Body of pancreas (tissue), 4 donors: ENCODE measurements around the gene OR5B21. TPM values are rescaled to one million over a fixed set of nuclear protein-coding genes. Genes with fewer than 3 reads are reported as not detected.

Source experiments
- ATAC-seq: fragments of 150-250 bp; one replicate; pipeline ENCODE4 v1.9.1; 2016
- DNase-seq, 4 donors: peaks; one replicate each; pipeline ENCODE4 v3.0.0-alpha.2; 2019
- H3K27ac ChIP-seq, 4 donors: fragments of 200-600 bp; sonication (generic); 1 replicate in 3 of 4; 2 replicates in 1 of 4; pipeline versions ENCODE4 v1.5.1 to v1.6.1; 2016 to 2019; ENCODE audit warnings: mild to moderate bottlenecking in 1 of 4, mixed read lengths in 1 of 4, moderate library complexity in 1 of 4
- H3K27me3 ChIP-seq, 2 donors: fragments of 200-600 bp; sonication (generic); one replicate each; pipeline ENCODE4 v1.6.0; 2016; ENCODE audit warnings: mild to moderate bottlenecking in 1 of 2
- H3K36me3 ChIP-seq, 2 donors: fragments of 200-600 bp; sonication (generic); replicated peaks in 1 of 2; 2 replicates each; pipeline ENCODE4 v1.5.1; 2016; ENCODE audit warnings: low read depth in 2 of 2; ENCODE audit not compliant: insufficient read depth in 1 of 2
- H3K4me1 ChIP-seq: fragments of 200-600 bp; sonication (generic); one replicate; pipeline ENCODE4 v1.6.0; 2016
- H3K4me3 ChIP-seq, 2 donors: fragments of 200-600 bp; sonication (generic); 1 replicate in 1 of 2; 2 replicates in 1 of 2; pipeline ENCODE4 v1.5.1; 2016 to 2019
- H3K9me3 ChIP-seq, 3 donors: fragments of 200-600 bp; sonication (generic); 1 replicate in 2 of 3; 2 replicates in 1 of 3; pipeline ENCODE4 v1.5.1; 2016
- POLR2A ChIP-seq, 3 donors: fragments of 450-650 bp; IDR thresholded peaks; one replicate each; pipeline ENCODE4 v1.6.1; 2016; ENCODE audit warnings: antibody characterized with exemption in 3 of 3, mild to moderate bottlenecking in 2 of 3
- WGBS, 2 donors: methylation state at CpG; one replicate each; pipeline ENCODE4 v1.1.5; 2017; 5-methylcytosine and 5-hydroxymethylcytosine counted together
- intact Hi-C: fragments of 100-400 bp; cut with DNase I; formaldehyde crosslinking; loops from one replicate; pipeline ENCODE4 v1.15.1; 2023
- total RNA-seq, 2 donors: library from RNA; depleted of rRNA; stranded (reverse); fragments of >200 nt; gene quantifications; one replicate each; pipeline ENCODE4 v1.1.0, GENCODE V29; 2016
- TF ChIP-seq, protein P1 (sequence below), 7 experiments: fragments of 450-650 bp in 4 of 7; fragments of 200-600 bp in 3 of 7; sonication (generic) in 3 of 7; IDR thresholded peaks; one replicate each; pipeline ENCODE4 v1.5.1; 2016 to 2019; ENCODE audit warnings: antibody characterized with exemption in 7 of 7

Gene OR5B21
- total RNA-seq, 2 donors from 2014 or later, result not detected

DNA sequence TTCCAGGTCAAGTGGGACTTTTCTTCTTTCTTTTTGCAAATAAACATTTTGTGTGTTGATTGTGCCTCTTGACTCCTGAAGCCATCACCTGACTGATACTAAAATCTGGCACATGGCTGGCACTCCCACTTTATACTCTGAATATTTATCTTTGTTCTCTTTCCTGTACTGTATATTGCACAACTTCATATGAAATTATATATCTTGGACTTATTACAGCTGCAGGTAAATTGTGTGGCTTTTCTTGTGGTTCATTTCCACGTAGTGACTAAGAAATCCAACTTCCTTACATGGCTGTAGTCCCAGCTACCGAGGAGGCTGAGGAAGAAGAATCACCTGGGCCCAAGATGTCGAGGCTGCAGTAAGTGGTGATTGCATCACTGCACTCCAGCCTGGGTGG lies 42.2 kb downstream of the OR5B21 start:
- Histone ChIP-seq H3K27me3 (no peaks in the 10 kb centered on the region), H3K27ac (no peak overlapping the region), H3K9me3 (no peaks in the 10 kb centered on the region), H3K4me1 (no peaks in the 10 kb centered on the region), H3K4me3 (no peak overlapping the region), H3K36me3 (no peaks in the 10 kb centered on the region)
- ATAC-seq (no peak), DNase-seq (no peak)
- 34 to 59% methylated on average over 3 of the region's 3 CpGs for WGBS, 2 donors
- no peak for TF ChIP-seq POLR2A (IDR thresholded peaks at IDR 0.05)
- TF ChIP-seq, protein P1, sequence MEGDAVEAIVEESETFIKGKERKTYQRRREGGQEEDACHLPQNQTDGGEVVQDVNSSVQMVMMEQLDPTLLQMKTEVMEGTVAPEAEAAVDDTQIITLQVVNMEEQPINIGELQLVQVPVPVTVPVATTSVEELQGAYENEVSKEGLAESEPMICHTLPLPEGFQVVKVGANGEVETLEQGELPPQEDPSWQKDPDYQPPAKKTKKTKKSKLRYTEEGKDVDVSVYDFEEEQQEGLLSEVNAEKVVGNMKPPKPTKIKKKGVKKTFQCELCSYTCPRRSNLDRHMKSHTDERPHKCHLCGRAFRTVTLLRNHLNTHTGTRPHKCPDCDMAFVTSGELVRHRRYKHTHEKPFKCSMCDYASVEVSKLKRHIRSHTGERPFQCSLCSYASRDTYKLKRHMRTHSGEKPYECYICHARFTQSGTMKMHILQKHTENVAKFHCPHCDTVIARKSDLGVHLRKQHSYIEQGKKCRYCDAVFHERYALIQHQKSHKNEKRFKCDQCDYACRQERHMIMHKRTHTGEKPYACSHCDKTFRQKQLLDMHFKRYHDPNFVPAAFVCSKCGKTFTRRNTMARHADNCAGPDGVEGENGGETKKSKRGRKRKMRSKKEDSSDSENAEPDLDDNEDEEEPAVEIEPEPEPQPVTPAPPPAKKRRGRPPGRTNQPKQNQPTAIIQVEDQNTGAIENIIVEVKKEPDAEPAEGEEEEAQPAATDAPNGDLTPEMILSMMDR (IDR thresholded peaks at IDR 0.05), result no peak
- intact Hi-C loops, result no loop called here

Other genes starting within 250 kb of the OR5B21 start
- gene OR10W1, start 239.8 kb downstream of the OR5B21 start, total RNA-seq, result not detected
- gene OR5B17, start 149.0 kb downstream of the OR5B21 start, total RNA-seq, result not detected
- not detected for gene OR5B3, start 101.2 kb downstream of the OR5B21 start, total RNA-seq
- not detected for gene OR5B2, start 80.0 kb downstream of the OR5B21 start, total RNA-seq
- gene OR5B12, start 65.9 kb downstream of the OR5B21 start, total RNA-seq, result not detected
- 1 to 10 TPM; 5.7 to 6.3 TPM for gene LPXN, start 67.8 kb upstream of the OR5B21 start, total RNA-seq
- 10 to 100 TPM; 25.4 to 25.7 TPM for gene ZFP91, start 71.0 kb upstream of the OR5B21 start, total RNA-seq
- 1 to 10 TPM in 1 of 2 donors, under 1 TPM in 1; 0.66 to 1.3 TPM for gene CNTF, start 114.6 kb upstream of the OR5B21 start, total RNA-seq
- under 1 TPM in 1 of 2 donors, not detected in 1; 0.99 TPM for gene GLYAT, start 223.8 kb upstream of the OR5B21 start, total RNA-seq